Parathyroid adenoma (tissue), 2 donors: ENCODE measurements around the gene CLDN20.

Source experiments
- H2AFZ ChIP-seq: fragments of 300-600 bp; sonication (generic); one replicate; pipeline ENCODE4 v1.7.0; 2017; ENCODE audit warnings: antibody characterized with exemption, mild to moderate bottlenecking
- H3K27ac ChIP-seq: fragments of 300-600 bp; sonication (generic); one replicate; pipeline ENCODE4 v1.7.0; 2017
- H3K27me3 ChIP-seq: fragments of 300-600 bp; sonication (generic); one replicate; pipeline ENCODE4 v1.7.0; 2017; ENCODE audit warnings: low read length; ENCODE audit not compliant: control insufficient read depth, insufficient read depth
- H3K36me3 ChIP-seq: fragments of 300-600 bp; sonication (generic); one replicate; pipeline ENCODE4 v1.7.0; 2017; ENCODE audit warnings: low read length; ENCODE audit not compliant: control insufficient read depth, insufficient read depth
- H3K4me1 ChIP-seq: fragments of 300-600 bp; sonication (generic); one replicate; pipeline ENCODE4 v1.7.0; 2017; ENCODE audit warnings: control low read depth
- H3K4me2 ChIP-seq: fragments of 300-600 bp; sonication (generic); one replicate; pipeline ENCODE4 v1.7.0; 2017; ENCODE audit warnings: low read length
- H3K4me3 ChIP-seq: fragments of 300-600 bp; sonication (generic); one replicate; pipeline ENCODE4 v1.7.0; 2017; ENCODE audit warnings: low read depth, low read length
- H3K79me2 ChIP-seq: fragments of 300-600 bp; sonication (generic); one replicate; pipeline ENCODE4 v1.7.0; 2017; ENCODE audit warnings: control low read depth
- H3K9ac ChIP-seq: fragments of 300-600 bp; sonication (generic); one replicate; pipeline ENCODE4 v1.7.0; 2017; ENCODE audit warnings: mild to moderate bottlenecking
- H3K9me3 ChIP-seq: fragments of 300-600 bp; sonication (generic); one replicate; pipeline ENCODE4 v1.7.0; 2017; ENCODE audit warnings: low read length; ENCODE audit not compliant: control insufficient read depth
- TF ChIP-seq, protein P1 (sequence below): fragments of 300-600 bp; sonication (generic); IDR thresholded peaks from one replicate; pipeline ENCODE4 v1.7.0; 2017; ENCODE audit warnings: antibody characterized with exemption, mild to moderate bottlenecking
- donor health status: primary hyperparathyroidism.

Gene CLDN20

DNA sequence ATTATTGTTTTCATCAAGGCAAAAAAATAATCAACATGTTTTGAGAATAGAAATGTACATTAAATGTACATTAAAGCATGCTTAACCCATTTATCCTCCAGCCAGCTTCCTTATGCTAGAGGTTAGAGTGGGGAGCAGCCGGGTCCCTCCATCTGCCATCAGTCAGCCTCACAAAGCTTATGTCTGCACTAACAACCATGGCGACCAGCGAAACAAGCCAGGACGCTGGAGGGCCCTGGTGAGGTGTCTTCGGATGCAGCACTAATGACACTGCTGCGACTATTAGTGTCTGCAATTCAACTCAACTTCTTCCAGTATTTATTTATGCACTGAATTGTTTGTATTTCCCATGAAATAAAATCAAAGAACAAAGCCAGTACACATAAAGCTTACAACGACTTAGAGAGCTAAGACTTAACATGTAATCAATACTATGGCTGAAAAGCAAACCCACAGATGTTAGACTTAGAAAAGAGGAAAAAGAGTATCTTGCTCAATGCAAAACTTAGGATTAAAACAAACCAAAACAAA is 6.8 kb downstream of the CLDN20 start:
- Histone ChIP-seq H2AFZ (no peak overlapping the region), H3K4me2 (no peak overlapping the region), H3K36me3 (no peaks in the 10 kb centered on the region), H3K4me1 (no peaks in the 10 kb centered on the region), H3K9ac (no peak overlapping the region), H3K27me3 (no peaks in the 10 kb centered on the region), H3K79me2 (no peaks in the 10 kb centered on the region), H3K27ac (no peak overlapping the region), H3K9me3 (no peaks in the 10 kb centered on the region), H3K4me3 (no peak overlapping the region)
- TF ChIP-seq, protein P1, sequence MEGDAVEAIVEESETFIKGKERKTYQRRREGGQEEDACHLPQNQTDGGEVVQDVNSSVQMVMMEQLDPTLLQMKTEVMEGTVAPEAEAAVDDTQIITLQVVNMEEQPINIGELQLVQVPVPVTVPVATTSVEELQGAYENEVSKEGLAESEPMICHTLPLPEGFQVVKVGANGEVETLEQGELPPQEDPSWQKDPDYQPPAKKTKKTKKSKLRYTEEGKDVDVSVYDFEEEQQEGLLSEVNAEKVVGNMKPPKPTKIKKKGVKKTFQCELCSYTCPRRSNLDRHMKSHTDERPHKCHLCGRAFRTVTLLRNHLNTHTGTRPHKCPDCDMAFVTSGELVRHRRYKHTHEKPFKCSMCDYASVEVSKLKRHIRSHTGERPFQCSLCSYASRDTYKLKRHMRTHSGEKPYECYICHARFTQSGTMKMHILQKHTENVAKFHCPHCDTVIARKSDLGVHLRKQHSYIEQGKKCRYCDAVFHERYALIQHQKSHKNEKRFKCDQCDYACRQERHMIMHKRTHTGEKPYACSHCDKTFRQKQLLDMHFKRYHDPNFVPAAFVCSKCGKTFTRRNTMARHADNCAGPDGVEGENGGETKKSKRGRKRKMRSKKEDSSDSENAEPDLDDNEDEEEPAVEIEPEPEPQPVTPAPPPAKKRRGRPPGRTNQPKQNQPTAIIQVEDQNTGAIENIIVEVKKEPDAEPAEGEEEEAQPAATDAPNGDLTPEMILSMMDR, result no peak

DNA sequence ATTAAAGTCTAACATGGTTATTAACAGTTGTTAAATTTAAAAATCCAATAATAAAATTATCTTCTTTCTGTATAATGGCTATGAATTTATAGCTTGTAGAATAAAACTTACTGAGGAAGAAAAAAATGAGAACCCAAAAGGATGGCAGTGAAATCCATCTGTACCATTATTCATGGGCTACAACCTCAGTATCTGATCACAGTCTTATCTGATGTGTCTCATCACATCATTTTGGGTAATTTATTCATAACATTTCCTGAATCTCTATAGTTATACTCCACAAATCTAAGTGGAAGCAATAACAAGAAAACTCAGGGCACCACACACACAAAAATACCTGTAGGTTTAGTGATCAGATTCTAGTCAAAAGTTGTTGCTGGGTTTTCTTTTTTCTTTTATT is 7.3 kb downstream of the CLDN20 start:
- Histone ChIP-seq H2AFZ (no peak overlapping the region), H3K4me1 (no peaks in the 10 kb centered on the region), H3K36me3 (no peaks in the 10 kb centered on the region), H3K9me3 (no peaks in the 10 kb centered on the region), H3K4me3 (no peak overlapping the region), H3K27ac (no peak overlapping the region), H3K79me2 (no peaks in the 10 kb centered on the region), H3K27me3 (no peaks in the 10 kb centered on the region), H3K9ac (no peak overlapping the region), H3K4me2 (no peak overlapping the region)
- TF ChIP-seq, protein P1, result no peak

DNA sequence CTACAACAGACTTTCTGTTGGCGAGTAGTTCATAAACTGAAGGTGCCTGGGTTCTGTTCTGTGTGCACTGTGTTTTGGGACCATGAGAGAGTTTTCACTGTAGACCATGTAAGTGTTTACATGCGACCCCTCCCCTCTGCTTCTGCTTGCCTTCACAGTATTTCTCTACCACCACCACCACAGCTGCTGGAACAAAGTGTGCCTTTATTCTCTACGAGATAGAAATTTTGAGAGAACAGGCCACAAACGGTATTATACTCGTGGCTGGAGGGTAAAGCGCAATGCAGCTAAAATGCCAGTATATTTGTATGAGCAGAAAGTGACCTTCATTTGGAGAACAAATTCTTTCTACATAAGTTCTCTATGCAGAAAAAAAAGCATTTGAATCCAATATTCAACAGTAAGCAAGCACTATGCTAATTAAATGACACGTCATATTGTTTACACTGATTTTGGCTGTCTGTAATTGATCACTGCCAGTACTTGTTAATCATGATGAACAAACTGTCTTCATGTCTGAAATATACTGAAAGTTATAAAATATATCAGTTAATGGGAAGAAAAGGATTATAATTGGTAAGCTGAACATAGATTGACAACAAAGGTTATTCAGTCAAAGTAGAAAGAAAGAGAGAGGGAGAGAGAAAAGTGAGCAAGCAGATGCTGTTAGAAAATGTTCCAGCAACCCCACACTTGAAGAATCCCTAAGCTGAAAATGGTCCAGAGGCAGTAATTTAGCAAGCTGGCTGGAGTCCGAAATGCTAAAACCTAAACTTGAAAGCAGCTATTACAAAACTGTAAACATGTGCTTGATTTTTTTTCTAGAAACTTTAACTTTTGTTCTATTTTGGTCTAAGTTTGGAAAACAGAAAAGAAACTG is 8.8 kb downstream of the CLDN20 start:
- H3K9me3 ChIP-seq, result no peaks in the 10 kb centered on the region
- no peaks in the 10 kb centered on the region for H3K27me3 ChIP-seq
- TF ChIP-seq, protein P1, result no peak
- no peaks in the 10 kb centered on the region for H3K79me2 ChIP-seq
- H3K9ac ChIP-seq, result no peak overlapping the region
- H3K4me3 ChIP-seq, result no peak overlapping the region
- H3K36me3 ChIP-seq, result no peaks in the 10 kb centered on the region
- H2AFZ ChIP-seq, result no peak overlapping the region
- no peak overlapping the region for H3K27ac ChIP-seq
- no peak overlapping the region for H3K4me2 ChIP-seq
- no peaks in the 10 kb centered on the region for H3K4me1 ChIP-seq

DNA sequence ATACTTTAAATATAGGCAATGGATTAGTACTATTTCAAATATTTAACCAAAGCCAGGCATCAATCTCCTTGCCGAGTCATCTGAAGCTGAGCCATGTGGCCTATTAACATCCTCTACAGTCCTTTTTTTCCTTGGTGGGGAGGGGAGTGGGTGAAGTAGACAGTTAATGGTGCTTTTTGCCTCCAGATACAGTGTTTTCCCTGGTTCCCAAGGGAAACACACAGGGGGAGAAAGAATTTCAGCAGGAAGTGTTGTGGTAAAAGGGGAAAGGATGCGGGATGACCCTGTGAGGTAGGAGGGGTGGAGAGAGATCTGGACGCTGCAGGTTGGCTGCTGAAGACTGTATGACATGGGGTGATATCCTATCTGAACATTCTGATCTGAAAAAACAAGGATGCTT is 9.6 kb downstream of the CLDN20 start:
- Histone ChIP-seq H3K9ac (no peak overlapping the region), H2AFZ (no peak overlapping the region), H3K4me3 (no peak overlapping the region), H3K27me3 (no peaks in the 10 kb centered on the region), H3K36me3 (no peaks in the 10 kb centered on the region), H3K9me3 (no peaks in the 10 kb centered on the region), H3K79me2 (no peaks in the 10 kb centered on the region), H3K4me2 (no peak overlapping the region), H3K4me1 (no peaks in the 10 kb centered on the region), H3K27ac (no peak overlapping the region)
- TF ChIP-seq, protein P1, result no peak
